D721Med (cell line): ENCODE measurements around the gene CNGA2.

Source experiments
- DNase-seq: peaks from one replicate; pipeline ENCODE4 v3.0.0; 2011; ENCODE audit warnings: low spot score; ENCODE audit not compliant: insufficient read length
- FAIRE-seq: peaks from 2 replicates; lab custom pipeline; 2011; peaks lifted over from hg19 to GRCh38; lab: Jason Lieb, UNC
- TF ChIP-seq, protein P1 (sequence below): IDR thresholded peaks from 2 replicates; pipeline ENCODE4 v1.5.1; 2012; ENCODE audit warnings: mild to moderate bottlenecking, control low read depth; ENCODE audit not compliant: insufficient read depth; ENCODE audit errors: missing control alignments

Gene CNGA2

DNA sequence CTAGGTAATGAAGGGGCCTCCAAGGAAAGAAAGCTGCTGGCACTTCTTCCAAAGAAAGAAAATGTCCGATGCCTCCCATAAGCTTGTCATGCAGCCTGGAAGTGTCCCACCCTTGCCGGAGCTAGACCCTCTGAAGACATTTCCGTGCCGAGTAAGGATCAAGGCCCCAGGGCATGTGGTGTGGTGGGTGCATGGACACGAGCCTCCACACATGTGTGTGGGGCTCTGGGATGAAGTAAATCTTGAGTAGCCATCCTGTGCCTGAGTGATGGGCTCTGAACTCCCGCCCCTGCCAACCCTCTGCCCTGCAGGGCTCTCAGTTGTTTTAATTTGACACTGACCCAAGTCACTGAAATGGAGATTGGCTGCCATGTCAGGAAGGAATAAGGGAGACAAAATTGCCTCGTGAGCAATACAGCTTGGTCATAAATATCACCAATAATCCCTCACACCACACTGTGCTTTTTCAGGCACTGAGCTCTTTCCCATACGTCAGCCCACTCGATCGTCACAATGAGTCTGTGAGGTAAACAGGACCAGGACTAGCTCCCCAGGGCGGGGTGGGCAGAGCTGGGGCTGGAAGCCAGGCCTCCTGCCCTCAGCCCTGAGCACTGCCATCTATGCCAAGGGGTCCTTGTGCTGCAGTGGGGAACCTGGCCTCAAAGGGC is 24.6 kb downstream of the CNGA2 start:
- FAIRE-seq (no peak), DNase-seq (no peak)
- TF ChIP-seq, protein P1, sequence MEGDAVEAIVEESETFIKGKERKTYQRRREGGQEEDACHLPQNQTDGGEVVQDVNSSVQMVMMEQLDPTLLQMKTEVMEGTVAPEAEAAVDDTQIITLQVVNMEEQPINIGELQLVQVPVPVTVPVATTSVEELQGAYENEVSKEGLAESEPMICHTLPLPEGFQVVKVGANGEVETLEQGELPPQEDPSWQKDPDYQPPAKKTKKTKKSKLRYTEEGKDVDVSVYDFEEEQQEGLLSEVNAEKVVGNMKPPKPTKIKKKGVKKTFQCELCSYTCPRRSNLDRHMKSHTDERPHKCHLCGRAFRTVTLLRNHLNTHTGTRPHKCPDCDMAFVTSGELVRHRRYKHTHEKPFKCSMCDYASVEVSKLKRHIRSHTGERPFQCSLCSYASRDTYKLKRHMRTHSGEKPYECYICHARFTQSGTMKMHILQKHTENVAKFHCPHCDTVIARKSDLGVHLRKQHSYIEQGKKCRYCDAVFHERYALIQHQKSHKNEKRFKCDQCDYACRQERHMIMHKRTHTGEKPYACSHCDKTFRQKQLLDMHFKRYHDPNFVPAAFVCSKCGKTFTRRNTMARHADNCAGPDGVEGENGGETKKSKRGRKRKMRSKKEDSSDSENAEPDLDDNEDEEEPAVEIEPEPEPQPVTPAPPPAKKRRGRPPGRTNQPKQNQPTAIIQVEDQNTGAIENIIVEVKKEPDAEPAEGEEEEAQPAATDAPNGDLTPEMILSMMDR: no peak

DNA sequence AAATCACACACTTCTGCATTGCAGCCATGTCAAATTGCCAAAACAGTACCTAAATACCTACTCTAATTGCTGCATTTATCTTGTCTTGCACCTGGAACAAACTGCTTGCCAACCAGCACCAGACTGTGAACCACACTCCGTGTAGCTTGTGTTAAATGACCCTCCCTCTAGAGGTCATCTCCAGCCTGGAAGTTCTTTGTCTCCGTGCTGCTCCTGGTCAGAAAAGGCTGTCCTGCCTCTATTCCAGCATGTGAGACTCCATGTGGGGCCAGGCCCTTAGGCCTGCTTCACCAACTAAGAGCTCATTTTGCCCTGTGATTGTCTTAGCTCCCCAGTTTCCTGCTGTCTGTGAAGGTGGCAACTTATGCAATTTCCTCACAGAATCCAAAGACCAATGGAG is 28.3 kb downstream of the CNGA2 start:
- DNase-seq: no peak
- no peak for FAIRE-seq
- TF ChIP-seq, protein P1: no peak

- TF ChIP-seq, protein P1: no peak
- no peak for DNase-seq
- FAIRE-seq: no peak
Measured at GRCh38 chrX:151763711-151764110, 29.2 kb downstream of the CNGA2 start.

DNA sequence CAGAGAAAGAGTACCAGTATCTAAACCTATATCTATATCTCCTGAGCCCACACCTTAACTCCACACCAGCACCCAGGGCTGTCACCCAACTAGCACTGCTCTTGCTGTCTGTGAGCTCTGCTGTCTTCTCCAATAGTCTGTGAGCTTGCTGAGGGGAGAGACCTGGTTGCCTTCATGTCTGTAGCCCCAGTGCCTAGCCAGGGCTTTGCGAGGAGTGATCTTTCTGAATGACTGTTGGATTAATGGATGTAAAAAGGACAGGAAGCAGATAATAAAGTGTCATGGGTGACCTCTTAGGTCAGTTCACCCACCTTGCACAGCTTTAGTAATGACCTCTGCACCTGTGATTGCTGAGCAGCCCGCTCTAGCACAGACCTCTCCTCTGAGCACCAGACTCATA is 30.5 kb downstream of the CNGA2 start:
- FAIRE-seq (no peak), DNase-seq (no peak)
- TF ChIP-seq, protein P1: no peak

- FAIRE-seq (no peak), DNase-seq (no peak)
- TF ChIP-seq, protein P1: no peak
Measured at GRCh38 chrX:151771726-151772125, 37.2 kb downstream of the CNGA2 start.

DNA sequence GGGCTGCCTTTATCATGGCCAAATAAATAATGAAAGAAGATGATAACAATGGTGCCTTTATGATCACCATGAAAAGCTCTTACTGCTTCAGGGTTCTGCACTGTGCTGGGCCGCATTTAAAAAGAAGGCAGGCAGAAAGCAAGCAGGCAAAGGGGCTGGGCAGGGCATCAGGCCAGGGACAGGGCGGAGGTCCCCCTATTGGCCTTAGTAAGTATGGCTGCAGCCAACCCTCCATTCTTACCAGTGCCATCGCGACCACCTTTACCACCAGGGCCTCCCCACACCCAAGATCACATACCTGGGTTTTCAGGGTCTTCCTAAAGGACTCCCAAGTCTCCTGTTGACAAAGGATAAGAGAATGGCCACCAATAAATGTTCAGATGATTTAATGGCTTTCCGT is 38.9 kb downstream of the CNGA2 start:
- DNase-seq: no peak
- no peak for FAIRE-seq
- TF ChIP-seq, protein P1: no peak

GRCh38 chrX:151774421-151774820 is 39.9 kb downstream of the CNGA2 start:
- TF ChIP-seq, protein P1: no peak
- DNase-seq: no peak
- FAIRE-seq: no peak
